ENCODE data around the gene MIGA2. TPM values are rescaled to one million over a fixed set of nuclear protein-coding genes. Genes with fewer than 3 reads are reported as not detected.

Gene MIGA2
- total RNA-seq, 2 experiments from 2014 or later = 27.7 to 37.7 TPM

DNA sequence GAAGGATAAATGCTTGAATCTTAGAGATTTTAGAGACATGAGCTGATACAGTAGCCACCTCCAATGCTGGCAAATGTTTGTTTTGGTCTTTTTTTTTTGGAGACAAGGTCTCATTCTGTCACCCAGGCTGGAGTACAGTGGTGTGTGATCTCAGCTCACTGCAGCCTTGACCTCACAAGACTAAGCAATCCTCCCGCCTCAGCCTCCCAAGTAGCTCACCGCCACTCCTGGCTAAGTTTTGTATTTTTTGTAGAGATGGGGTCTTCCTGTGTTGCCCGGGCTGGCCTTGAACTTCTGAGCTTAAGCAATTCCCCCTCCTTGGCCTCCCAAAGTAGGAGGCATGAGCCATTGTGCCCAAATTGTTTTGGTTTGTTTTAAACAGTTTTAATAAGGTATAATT is 37.7 kb downstream of the MIGA2 start:
- Histone ChIP-seq H3K36me3 (ENCODE audit: insufficient read depth, low read length) (peaks cover 13% of the 10 kb centered on the region; the same call in 1 of the 2 replicates), H3K9me3 (ENCODE audit: low read length) (no peaks in the 10 kb centered on the region), H3K4me3 (ENCODE audit: low read depth, low read length, poor library complexity, severe bottlenecking) (no peak overlapping the region), H3K4me1 (ENCODE audit: insufficient read depth, low read length, poor library complexity, severe bottlenecking) (no peaks in the 10 kb centered on the region), H2AFZ (ENCODE audit: low read length) (no peak overlapping the region), H3K27ac (ENCODE audit: low read depth, low read length, poor library complexity, severe bottlenecking) (no peak overlapping the region), H4K20me1 (ENCODE audit: insufficient read depth, low read length) (no peaks in the 10 kb centered on the region), H3K79me2 (ENCODE audit: insufficient read depth, low read depth, low read length) (no peaks in the 10 kb centered on the region), H3K9me2 (ENCODE audit: insufficient read depth, low read length) (no peaks in the 10 kb centered on the region), H3K4me2 (ENCODE audit: low read length) (no peak overlapping the region)
- no peak for TF ChIP-seq EZH2phosphoT487 (IDR thresholded peaks at IDR 0.05; ENCODE audit: borderline replicate concordance, low read depth, low read length)
- TF ChIP-seq CTCF (conservative IDR thresholded peaks at IDR 0.05; ENCODE audit: low read length) = no peak
- BruUV-seq (replicated peaks) = no TSS peak
- no peak for DNase-seq (ENCODE audit: low spot score)
- ChIA-PET CTCF (ENCODE audit: unreplicated experiment) (no interaction called here), POLR2A (interaction anchor here (1.0 kb wide), 1 partner anchor 16 kb away, joined by 3 read pairs; no protein-coding TSS in a partner anchor)
- intact Hi-C loops (cut with micrococcal nuclease; ENCODE audit: unreplicated experiment) = no loop called here

- H3K4me2 ChIP-seq (ENCODE audit: low read length) = no peak overlapping the region
Observed at GRCh38 chr9:129075996-129076639, 39.7 kb downstream of the MIGA2 start.

More at GRCh38 chr9:129075996-129076639, 39.7 kb downstream of the MIGA2 start:
- H3K4me3 ChIP-seq (ENCODE audit: low read depth, low read length, poor library complexity, severe bottlenecking) = no peak overlapping the region
- no TSS peak for BruUV-seq (replicated peaks)
- H3K9me3 ChIP-seq (ENCODE audit: low read length) = no peaks in the 10 kb centered on the region
- no peak for TF ChIP-seq EZH2phosphoT487 (IDR thresholded peaks at IDR 0.05; ENCODE audit: borderline replicate concordance, low read depth, low read length)
- no peak for TF ChIP-seq CTCF (conservative IDR thresholded peaks at IDR 0.05; ENCODE audit: low read length)
- no peaks in the 10 kb centered on the region for H4K20me1 ChIP-seq (ENCODE audit: insufficient read depth, low read length)
- H3K27ac ChIP-seq (ENCODE audit: low read depth, low read length, poor library complexity, severe bottlenecking) = no peak overlapping the region
- DNase-seq (ENCODE audit: low spot score) = no peak
- H3K79me2 ChIP-seq (ENCODE audit: insufficient read depth, low read depth, low read length) = no peaks in the 10 kb centered on the region
- H3K9me2 ChIP-seq (ENCODE audit: insufficient read depth, low read length) = no peaks in the 10 kb centered on the region
- ChIA-PET CTCF (ENCODE audit: unreplicated experiment) (no interaction called here), POLR2A (no interaction called here)
- 0 out of 2 replicates have a peak, but pooled peaks cover 1% of the 10 kb centered on the region for H3K36me3 ChIP-seq (ENCODE audit: insufficient read depth, low read length)
- no peak overlapping the region for H2AFZ ChIP-seq (ENCODE audit: low read length)
- intact Hi-C loops (cut with micrococcal nuclease; ENCODE audit: unreplicated experiment) = no loop called here
- peaks cover 5% of the 10 kb centered on the region for H3K4me1 ChIP-seq (ENCODE audit: insufficient read depth, low read length, poor library complexity, severe bottlenecking)

Data from OCI-LY7 (cell line).